PFSK-1 (cell line): ENCODE results near the gene ACTR2.
A peak's percentile ranks its signal among the peaks of the same experiment; 100 is the strongest.

Source experiments
- FOXP2 ChIP-seq: optimal IDR thresholded peaks from 2 replicates; pipeline ENCODE3; 2011; ENCODE audit warnings: borderline replicate concordance, control low read depth, inconsistent platforms; ENCODE audit not compliant: insufficient read depth; ENCODE audit errors: extremely low read length, extremely low read depth
- POLR2AphosphoS5 ChIP-seq: IDR thresholded peaks from 2 replicates; pipeline ENCODE4 v1.6.1; 2012; ENCODE audit warnings: low read depth, mild to moderate bottlenecking, control low read depth, low read length, moderate library complexity
- SIN3A ChIP-seq: IDR thresholded peaks from 2 replicates; pipeline ENCODE4 v1.6.1; 2012; ENCODE audit warnings: mild to moderate bottlenecking, low read length, moderate library complexity, borderline replicate concordance; ENCODE audit not compliant: insufficient read depth
- TAF1 ChIP-seq: IDR thresholded peaks from 2 replicates; pipeline ENCODE4 v1.6.1; 2012; ENCODE audit warnings: low read length, control low read depth, borderline replicate concordance; ENCODE audit not compliant: insufficient read depth
- TF ChIP-seq, protein P1 (sequence below), 2 experiments: IDR thresholded peaks; 2 replicates each; pipeline versions ENCODE4 v1.6.1 to v1.8.0; 2011 to 2012; ENCODE audit warnings: low read depth in 2 of 2, low read length in 2 of 2, control low read depth in 1 of 2, inconsistent platforms in 1 of 2, mild to moderate bottlenecking in 1 of 2, moderate library complexity in 1 of 2; ENCODE audit not compliant: insufficient read depth in 1 of 2

DNA sequence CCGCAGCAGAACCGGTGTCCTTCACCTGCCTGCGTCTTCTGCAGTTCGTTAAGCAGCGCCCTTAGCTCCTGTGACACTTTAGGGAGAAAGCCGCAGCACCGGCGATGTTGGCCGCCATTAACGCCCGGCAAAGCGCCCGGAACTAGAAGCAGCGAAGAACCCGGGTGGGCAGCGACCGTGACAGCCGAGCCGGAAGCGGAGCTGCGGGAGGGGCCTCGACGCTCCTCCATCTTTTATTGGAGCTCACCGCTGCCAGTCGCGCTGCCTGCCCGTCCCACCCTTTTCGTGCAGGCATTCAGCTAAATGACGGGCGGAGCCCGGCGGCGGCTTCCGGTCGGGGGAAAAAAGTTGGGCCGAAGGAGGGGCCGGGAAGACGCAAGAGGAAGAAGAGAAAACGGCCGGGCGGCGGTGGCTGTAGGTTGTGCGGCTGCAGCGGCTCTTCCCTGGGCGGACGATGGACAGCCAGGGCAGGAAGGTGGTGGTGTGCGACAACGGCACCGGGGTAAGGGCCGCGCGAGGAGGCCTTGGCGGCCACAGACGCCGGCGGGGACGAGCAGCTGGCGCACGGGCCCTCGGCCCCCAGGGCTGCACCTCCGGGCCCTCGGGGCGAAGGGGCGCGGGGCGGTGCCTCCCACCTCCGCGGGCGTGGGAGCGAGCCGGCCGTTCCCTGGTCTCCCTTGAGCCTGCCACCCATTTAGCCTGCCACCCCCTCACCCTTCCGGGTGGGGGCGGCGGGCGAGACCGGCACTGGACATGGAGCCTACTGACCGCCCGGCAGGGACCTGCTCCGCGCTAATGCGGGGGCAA is at the start of gene ACTR2:
- peak; percentile 70; the same call in 1 of the 2 replicates for TF ChIP-seq TAF1
- TF ChIP-seq, protein P1, sequence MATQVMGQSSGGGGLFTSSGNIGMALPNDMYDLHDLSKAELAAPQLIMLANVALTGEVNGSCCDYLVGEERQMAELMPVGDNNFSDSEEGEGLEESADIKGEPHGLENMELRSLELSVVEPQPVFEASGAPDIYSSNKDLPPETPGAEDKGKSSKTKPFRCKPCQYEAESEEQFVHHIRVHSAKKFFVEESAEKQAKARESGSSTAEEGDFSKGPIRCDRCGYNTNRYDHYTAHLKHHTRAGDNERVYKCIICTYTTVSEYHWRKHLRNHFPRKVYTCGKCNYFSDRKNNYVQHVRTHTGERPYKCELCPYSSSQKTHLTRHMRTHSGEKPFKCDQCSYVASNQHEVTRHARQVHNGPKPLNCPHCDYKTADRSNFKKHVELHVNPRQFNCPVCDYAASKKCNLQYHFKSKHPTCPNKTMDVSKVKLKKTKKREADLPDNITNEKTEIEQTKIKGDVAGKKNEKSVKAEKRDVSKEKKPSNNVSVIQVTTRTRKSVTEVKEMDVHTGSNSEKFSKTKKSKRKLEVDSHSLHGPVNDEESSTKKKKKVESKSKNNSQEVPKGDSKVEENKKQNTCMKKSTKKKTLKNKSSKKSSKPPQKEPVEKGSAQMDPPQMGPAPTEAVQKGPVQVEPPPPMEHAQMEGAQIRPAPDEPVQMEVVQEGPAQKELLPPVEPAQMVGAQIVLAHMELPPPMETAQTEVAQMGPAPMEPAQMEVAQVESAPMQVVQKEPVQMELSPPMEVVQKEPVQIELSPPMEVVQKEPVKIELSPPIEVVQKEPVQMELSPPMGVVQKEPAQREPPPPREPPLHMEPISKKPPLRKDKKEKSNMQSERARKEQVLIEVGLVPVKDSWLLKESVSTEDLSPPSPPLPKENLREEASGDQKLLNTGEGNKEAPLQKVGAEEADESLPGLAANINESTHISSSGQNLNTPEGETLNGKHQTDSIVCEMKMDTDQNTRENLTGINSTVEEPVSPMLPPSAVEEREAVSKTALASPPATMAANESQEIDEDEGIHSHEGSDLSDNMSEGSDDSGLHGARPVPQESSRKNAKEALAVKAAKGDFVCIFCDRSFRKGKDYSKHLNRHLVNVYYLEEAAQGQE (IDR thresholded peaks at IDR 0.05; ENCODE audit: insufficient read depth in 1 of 2, low read depth in 2 of 2, low read length in 2 of 2), result no peak; a peak in 1 of 4 replicates
- peak; percentile 89 for TF ChIP-seq POLR2AphosphoS5
- no peak for TF ChIP-seq SIN3A
- no peak for TF ChIP-seq FOXP2
